Measurements from ENCODE around the gene EMILIN3. TPM values are rescaled to one million over a fixed set of nuclear protein-coding genes. Genes with fewer than 3 reads are reported as not detected.
"Not testable (repeated sequence)": the region's sequence is repeated elsewhere in the genome, so short reads cannot be mapped to it uniquely, and the experiment has no call there.

Gene EMILIN3
- total RNA-seq, 1 donor from 2014 or later, result 0.47 TPM

DNA sequence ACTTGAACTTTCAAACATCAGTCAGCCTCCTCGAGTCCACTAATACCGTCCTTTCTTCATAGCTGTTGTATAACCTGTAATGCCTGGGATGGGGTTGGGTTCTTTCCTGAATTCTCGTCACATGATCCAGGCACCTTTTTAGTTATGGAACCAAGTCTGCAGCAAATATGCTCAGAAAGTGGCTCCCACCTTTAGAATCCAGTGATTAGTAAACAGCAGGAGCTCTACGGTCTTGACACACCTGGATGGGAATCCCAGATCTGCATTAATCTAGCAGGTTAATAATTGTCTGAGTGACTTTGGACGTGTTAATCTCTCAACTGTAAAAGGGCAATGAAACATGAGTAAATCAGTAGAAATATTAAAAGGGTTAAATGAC lies 48.4 kb downstream of the EMILIN3 start:
- TF ChIP-seq, protein P1, sequence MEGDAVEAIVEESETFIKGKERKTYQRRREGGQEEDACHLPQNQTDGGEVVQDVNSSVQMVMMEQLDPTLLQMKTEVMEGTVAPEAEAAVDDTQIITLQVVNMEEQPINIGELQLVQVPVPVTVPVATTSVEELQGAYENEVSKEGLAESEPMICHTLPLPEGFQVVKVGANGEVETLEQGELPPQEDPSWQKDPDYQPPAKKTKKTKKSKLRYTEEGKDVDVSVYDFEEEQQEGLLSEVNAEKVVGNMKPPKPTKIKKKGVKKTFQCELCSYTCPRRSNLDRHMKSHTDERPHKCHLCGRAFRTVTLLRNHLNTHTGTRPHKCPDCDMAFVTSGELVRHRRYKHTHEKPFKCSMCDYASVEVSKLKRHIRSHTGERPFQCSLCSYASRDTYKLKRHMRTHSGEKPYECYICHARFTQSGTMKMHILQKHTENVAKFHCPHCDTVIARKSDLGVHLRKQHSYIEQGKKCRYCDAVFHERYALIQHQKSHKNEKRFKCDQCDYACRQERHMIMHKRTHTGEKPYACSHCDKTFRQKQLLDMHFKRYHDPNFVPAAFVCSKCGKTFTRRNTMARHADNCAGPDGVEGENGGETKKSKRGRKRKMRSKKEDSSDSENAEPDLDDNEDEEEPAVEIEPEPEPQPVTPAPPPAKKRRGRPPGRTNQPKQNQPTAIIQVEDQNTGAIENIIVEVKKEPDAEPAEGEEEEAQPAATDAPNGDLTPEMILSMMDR (IDR thresholded peaks at IDR 0.05), result no peak
- Mint-ChIP-seq H3K4me3 (ENCODE audit: unreplicated experiment) (peak overlapping the region; percentile 68), H3K36me3 (ENCODE audit: low read depth) (no peaks in the 10 kb centered on the region), H3K27me3 (ENCODE audit: low read depth) (no peaks in the 10 kb centered on the region), H3K27ac (ENCODE audit: unreplicated experiment) (no peak overlapping the region), H3K9me3 (ENCODE audit: low read depth) (no peaks in the 10 kb centered on the region), H3K4me1 (ENCODE audit: low read depth) (peaks cover 36% of the 10 kb centered on the region)
- no peak for DNase-seq (ENCODE audit: low spot score)

DNA sequence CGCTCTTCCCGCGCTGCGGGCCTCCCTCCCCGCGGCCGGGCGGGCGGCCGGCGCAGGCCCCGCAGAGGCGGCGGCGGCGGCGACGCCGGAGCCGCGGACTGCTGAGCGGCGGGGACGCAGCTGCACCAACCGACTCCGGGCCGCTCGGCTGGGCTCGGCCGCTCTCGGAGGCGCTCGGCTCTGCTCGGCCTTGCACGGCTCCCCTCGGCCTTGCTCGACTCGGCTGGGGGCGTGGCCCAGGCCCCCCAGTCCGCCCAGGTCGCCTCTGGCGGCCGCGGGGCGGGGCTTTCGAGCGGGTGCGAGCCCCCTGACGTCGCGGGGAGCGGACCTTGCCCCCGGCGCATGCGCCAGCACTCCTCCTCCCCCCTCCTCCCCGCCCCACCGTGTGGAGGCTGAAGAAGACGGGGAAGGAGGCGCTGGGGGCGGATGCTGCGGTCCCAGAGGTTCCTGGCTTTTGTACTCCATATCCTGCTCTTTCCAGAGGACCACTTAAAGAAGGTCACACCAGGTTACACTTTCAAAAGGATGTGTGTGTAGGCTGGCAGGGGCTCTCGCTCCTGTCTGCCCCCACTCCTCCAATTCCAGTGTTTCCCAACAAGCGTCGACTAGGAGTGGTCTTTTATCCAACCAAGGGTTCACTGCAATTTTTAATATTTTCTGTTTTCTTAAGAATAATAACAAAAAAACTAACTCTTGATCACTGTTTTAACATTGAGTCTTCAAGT lies 48.9 kb downstream of the EMILIN3 start, which contains the start of gene ZHX3:
ZHX3 (minus strand) TSS at position 186 of the 725 bp plus-strand sequence. CDS start 112,815 bp downstream, outside the sequence.
- no peaks in the 10 kb centered on the region for H3K27me3 Mint-ChIP-seq (ENCODE audit: low read depth)
- H3K4me3 Mint-ChIP-seq (ENCODE audit: unreplicated experiment), result peak within 1 kb of the TSS; percentile 82
- no peaks in the 10 kb centered on the region for H3K9me3 Mint-ChIP-seq (ENCODE audit: low read depth)
- H3K27ac Mint-ChIP-seq (ENCODE audit: unreplicated experiment), result peak within 1 kb of the TSS; percentile 88
- no peaks in the 10 kb centered on the region for H3K36me3 Mint-ChIP-seq (ENCODE audit: low read depth)
- peak; percentile 98 for DNase-seq (ENCODE audit: low spot score)
- TF ChIP-seq, protein P1 (IDR thresholded peaks at IDR 0.05), result no peak
- peaks cover 36% of the 10 kb centered on the region for H3K4me1 Mint-ChIP-seq (ENCODE audit: low read depth)

DNA sequence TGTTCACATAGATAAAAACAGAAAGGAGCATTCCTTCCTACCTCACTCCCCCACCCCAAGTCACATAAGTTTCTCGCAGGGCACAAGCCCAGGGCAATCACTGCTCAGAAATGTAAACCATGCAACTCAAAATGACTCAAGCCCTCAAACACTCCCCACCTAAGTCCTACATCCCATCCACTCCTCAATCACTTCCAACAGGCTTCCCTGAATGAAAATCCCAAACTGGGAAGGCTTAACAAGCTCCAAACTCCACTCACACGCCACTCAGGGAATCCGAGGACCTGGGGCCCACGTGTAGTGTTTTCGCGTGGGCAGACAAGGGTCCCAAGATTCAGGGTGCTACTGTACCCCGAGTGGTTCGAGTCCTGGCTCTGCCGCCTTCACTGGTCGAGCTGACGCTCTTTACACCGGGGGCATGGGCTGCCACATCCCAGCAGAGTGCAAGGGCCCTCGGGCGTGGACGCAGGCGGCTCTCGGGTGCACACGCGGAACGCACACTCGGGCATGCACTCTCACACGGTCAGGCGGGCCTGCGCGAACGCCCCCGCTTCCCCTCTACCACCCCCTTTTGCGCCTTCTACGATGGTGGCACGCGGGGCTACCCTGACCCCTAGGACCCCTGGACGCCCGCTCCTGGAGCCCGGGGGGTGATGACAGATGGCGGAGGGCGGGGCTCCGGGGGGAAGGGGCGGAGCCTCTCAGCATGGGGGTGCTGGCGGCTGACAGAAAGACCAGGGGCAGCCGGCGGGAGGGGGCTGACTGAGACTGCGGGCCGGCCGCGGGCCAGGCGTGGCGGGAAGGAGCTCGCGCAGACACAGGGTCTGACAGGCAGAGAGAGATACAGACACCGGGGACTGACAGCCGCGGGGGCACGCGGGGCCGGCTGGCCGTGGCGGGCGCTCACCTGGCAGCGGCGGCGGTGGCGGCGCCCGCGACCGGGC lies 49.7 kb downstream of the EMILIN3 start:
- DNase-seq (ENCODE audit: low spot score), result peak; percentile 93
- H3K4me1 Mint-ChIP-seq (ENCODE audit: low read depth), result peaks cover 36% of the 10 kb centered on the region
- no peaks in the 10 kb centered on the region for H3K36me3 Mint-ChIP-seq (ENCODE audit: low read depth)
- peak overlapping the region; percentile 82 for H3K4me3 Mint-ChIP-seq (ENCODE audit: unreplicated experiment)
- peak overlapping the region; percentile 88 for H3K27ac Mint-ChIP-seq (ENCODE audit: unreplicated experiment)
- TF ChIP-seq, protein P1 (IDR thresholded peaks at IDR 0.05), result no peak
- no peaks in the 10 kb centered on the region for H3K27me3 Mint-ChIP-seq (ENCODE audit: low read depth)
- no peaks in the 10 kb centered on the region for H3K9me3 Mint-ChIP-seq (ENCODE audit: low read depth)

DNA sequence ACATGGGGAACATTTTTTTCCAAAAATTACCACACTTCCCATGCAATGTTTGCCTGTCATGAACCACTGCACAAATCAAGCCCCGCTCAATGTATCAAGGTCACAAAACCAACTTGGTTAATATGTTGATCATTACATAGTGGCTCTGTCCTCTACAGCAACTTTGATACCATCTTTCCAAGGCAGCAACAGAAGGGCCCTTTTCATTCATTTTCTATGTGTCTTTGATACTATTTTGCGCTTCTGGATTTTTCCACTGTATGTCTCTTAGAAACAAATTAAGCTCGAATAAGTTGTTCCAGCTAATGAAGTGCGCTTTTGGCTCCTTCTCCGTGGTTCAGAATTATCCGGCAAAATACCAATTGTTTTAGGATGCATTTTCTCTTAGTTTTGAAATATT lies 50.6 kb downstream of the EMILIN3 start:
- H3K27ac Mint-ChIP-seq (ENCODE audit: unreplicated experiment), result peak overlapping the region; percentile 88
- H3K36me3 Mint-ChIP-seq (ENCODE audit: low read depth), result no peaks in the 10 kb centered on the region
- H3K4me3 Mint-ChIP-seq (ENCODE audit: unreplicated experiment), result peak overlapping the region; percentile 82
- TF ChIP-seq, protein P1 (IDR thresholded peaks at IDR 0.05), result no peak
- DNase-seq (ENCODE audit: low spot score), result no peak
- no peaks in the 10 kb centered on the region for H3K27me3 Mint-ChIP-seq (ENCODE audit: low read depth)
- H3K9me3 Mint-ChIP-seq (ENCODE audit: low read depth), result no peaks in the 10 kb centered on the region
- peaks cover 44% of the 10 kb centered on the region for H3K4me1 Mint-ChIP-seq (ENCODE audit: low read depth)

DNA sequence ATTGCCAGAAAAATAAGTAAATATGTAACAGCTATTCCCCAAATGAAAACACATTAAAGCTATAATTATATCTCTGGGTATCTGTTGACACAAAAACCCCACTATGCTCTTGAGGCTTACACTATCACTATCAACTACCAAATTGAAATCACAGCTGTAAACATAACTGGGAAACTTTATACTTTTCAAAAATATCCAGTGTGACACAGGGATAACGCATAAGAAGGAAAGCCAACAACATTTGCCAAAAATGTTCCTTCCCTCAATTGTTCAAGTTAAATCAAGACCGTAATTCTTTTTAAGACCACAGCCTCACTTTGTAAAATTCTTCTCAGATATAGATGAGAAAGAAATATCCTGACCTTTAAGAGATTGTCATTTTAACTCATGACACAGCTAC lies 52.2 kb downstream of the EMILIN3 start:
- Mint-ChIP-seq H3K27me3 (ENCODE audit: low read depth) (no peaks in the 10 kb centered on the region), H3K4me1 (ENCODE audit: low read depth) (peaks cover 55% of the 10 kb centered on the region), H3K27ac (ENCODE audit: unreplicated experiment) (no peak overlapping the region), H3K4me3 (ENCODE audit: unreplicated experiment) (no peak overlapping the region), H3K36me3 (ENCODE audit: low read depth) (no peaks in the 10 kb centered on the region), H3K9me3 (ENCODE audit: low read depth) (no peaks in the 10 kb centered on the region)
- TF ChIP-seq, protein P1 (IDR thresholded peaks at IDR 0.05), result no peak
- DNase-seq (ENCODE audit: low spot score), result no peak

DNA sequence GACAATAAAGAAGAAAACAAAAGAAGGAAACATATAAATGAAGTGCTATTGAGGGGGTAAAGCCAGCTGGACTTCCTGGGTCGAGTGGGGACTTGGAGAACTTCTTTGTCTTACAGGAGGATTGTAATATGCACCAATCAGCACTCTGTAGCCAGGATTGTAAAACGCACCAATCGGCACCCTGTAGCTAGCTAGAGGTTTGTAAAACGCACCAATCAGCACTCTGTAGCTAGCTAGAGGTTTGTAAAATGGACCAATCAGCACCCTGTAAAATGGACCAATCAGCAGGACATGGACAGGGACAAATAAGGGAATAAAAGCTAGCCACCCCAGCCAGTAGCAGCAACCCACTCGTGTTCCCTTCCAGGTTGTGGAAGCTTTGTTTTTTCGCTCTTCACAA lies 54.6 kb downstream of the EMILIN3 start:
- H3K36me3 Mint-ChIP-seq (ENCODE audit: low read depth); H3K4me3 Mint-ChIP-seq (ENCODE audit: unreplicated experiment); DNase-seq (ENCODE audit: low spot score); H3K9me3 Mint-ChIP-seq (ENCODE audit: low read depth); H3K27me3 Mint-ChIP-seq (ENCODE audit: low read depth): not testable (repeated sequence)
- Mint-ChIP-seq H3K27ac (ENCODE audit: unreplicated experiment) (peak overlapping the region; percentile 3), H3K4me1 (ENCODE audit: low read depth) (peaks cover 66% of the 10 kb centered on the region)

Measured in chondrocyte (in vitro differentiated cells).